Hematopoietic multipotent progenitor cell treated with erythropoietin and hydrocortisone succinate and interleukin-3 and kit ligand, for 4 days (in vitro differentiated cells): ENCODE data around the gene OPTC.

Experiments used
- DNase-seq: peaks from one replicate; pipeline ENCODE4 v3.0.0-alpha.2; 2015

The OPTC gene

GRCh38 chr1:203539831-203540546, 46.0 kb downstream of the OPTC start:
- peak; percentile 23 for DNase-seq

- peak; percentile 56 for DNase-seq
These were observed 50.5 kb downstream of the OPTC start for GRCh38 chr1:203544485-203544884.

- no peak for DNase-seq
These were observed 51.2 kb downstream of the OPTC start for GRCh38 chr1:203544978-203545816.

GRCh38 chr1:203546274-203546673, 52.3 kb downstream of the OPTC start:
- DNase-seq: no peak

GRCh38 chr1:203547147-203547546, 53.2 kb downstream of the OPTC start:
- no peak for DNase-seq

- DNase-seq: no peak
These were observed 53.9 kb downstream of the OPTC start for GRCh38 chr1:203547771-203548421.

GRCh38 chr1:203548892-203549291, 54.9 kb downstream of the OPTC start:
- DNase-seq: no peak

- no peak for DNase-seq
These were observed 55.4 kb downstream of the OPTC start for GRCh38 chr1:203549309-203549708.

- no peak for DNase-seq
These were observed 56.9 kb downstream of the OPTC start for GRCh38 chr1:203550846-203551245.

- no peak for DNase-seq
These were observed 57.6 kb downstream of the OPTC start for GRCh38 chr1:203551550-203551949.

- no peak for DNase-seq
These were observed 59.5 kb downstream of the OPTC start for GRCh38 chr1:203553496-203553895.

- no peak for DNase-seq
These were observed 60.1 kb downstream of the OPTC start for GRCh38 chr1:203554071-203554470.

GRCh38 chr1:203555076-203555475, 61.1 kb downstream of the OPTC start:
- no peak for DNase-seq

- no peak for DNase-seq
These were observed 61.6 kb downstream of the OPTC start for GRCh38 chr1:203555511-203556046.

- no peak for DNase-seq
These were observed 62.3 kb downstream of the OPTC start for GRCh38 chr1:203556047-203556851.

- no peak for DNase-seq
These were observed 63.4 kb downstream of the OPTC start for GRCh38 chr1:203557390-203557789.

- peak; percentile 77 for DNase-seq
These were observed 64.3 kb downstream of the OPTC start for GRCh38 chr1:203558064-203558760.
